ENCODE data around the gene UNC5B. TPM values are rescaled to one million over a fixed set of nuclear protein-coding genes. Genes with fewer than 3 reads are reported as not detected.

Gene UNC5B
- total RNA-seq, 2 experiments from 2014 or later, result 0.05 TPM; not detected in 1

GRCh38 chr10:71244431-71245419 is 32.4 kb downstream of the UNC5B start:
- Mint-ChIP-seq H3K36me3 (ENCODE audit: low read depth) (no peaks in the 10 kb centered on the region), H3K9me3 (ENCODE audit: insufficient read depth) (no peaks in the 10 kb centered on the region), H3K27me3 (ENCODE audit: low read depth) (peaks cover 4% of the 10 kb centered on the region), H3K4me1 (ENCODE audit: low read depth) (no peaks in the 10 kb centered on the region), H3K4me3 (no peak overlapping the region), H3K27ac (no peak overlapping the region)
- no peak for DNase-seq
- POLR2A ChIA-PET, result no interaction called here
- ATAC-seq, result no peak
- CTCF ChIA-PET, result no interaction called here

DNA sequence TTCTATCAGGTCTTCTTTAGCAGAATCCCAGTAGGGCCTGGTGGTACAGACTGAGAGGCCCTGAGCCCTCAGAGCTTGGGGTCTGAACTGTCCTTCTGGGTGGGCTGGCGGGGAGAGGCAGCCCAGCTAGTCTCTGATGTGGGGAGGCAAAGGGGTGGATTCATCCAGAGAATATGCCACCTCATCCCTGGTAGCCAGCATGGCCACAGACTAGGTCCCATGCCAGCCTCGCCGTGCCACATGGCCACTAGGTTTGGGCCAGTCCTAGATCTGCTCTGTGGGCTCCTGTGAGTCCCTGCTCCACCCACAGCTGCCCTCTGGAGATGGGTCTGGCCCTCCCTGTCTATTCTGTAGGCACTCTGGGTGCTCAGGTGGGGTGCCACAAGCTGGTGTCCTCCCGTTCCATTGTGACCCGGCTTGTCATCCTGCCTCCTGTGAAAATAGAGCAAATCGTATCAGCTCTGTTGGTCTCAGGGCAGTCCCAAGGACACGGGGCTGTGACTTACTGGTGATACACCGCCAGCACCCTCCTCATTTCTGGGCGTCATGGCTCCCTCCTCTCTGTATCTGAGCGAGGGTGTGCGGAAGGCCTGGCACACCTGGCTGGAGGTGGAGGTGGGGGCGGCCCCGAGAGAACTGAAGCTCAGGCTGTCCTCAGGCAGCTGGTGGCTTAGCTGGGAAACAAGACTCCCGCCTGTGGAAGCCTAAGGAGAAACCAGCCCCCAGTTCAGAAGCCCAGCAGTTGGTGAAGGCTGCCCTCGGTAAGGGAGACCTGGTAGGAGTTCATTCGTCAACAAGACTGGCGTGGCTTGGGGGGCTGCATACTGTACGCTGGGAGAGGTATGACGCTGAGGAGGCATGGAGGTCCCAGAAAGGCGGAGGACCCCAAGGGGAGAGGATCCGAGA is 33.3 kb downstream of the UNC5B start:
- ChIA-PET CTCF (no interaction called here), POLR2A (no interaction called here)
- DNase-seq, result no peak
- Mint-ChIP-seq H3K27me3 (ENCODE audit: low read depth) (peaks cover 4% of the 10 kb centered on the region), H3K4me3 (no peak overlapping the region), H3K36me3 (ENCODE audit: low read depth) (no peaks in the 10 kb centered on the region), H3K4me1 (ENCODE audit: low read depth) (no peaks in the 10 kb centered on the region), H3K9me3 (ENCODE audit: insufficient read depth) (no peaks in the 10 kb centered on the region), H3K27ac (no peak overlapping the region)
- no peak for ATAC-seq

DNA sequence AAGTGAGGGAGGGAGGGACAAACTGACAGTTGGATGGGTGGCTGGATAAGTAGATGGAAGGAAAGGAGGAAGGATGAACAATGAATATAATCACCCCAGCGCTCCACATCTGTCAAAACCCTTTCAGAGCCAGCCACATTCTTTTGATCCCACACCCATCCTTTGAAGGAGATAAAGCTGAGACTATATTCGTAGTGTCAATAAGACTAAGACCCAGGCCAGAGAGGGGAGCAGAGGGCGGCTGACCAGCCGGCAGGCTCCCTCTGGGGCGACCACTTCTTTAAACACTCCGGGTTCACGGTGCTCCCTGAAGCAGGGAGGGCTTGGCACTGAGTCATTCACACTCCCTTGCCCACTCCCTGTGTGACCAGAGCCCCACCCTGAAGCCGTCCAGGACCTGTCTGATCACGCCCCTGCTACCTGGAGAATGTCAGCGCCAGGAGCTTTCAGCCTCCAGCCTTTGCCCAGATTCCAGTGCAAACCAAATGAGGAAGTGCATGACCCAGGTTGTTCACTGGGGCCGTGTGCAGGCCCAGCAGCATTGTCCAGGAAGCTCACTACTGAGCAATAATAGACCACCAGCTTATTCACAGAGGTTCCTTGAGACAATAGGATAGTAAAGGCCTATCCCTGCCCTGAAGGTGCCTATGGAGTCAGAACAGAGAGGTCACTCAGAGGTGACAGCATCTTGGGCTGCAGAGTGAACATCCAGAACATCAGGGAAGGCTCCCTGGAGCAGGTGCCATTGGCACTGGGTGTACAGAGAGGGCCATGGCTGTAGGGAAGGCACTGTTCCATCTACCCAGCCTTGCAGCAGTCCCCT is 34.4 kb downstream of the UNC5B start:
- ATAC-seq (no peak), DNase-seq (no peak)
- H3K9me3 Mint-ChIP-seq (ENCODE audit: insufficient read depth), result no peaks in the 10 kb centered on the region
- H3K4me1 Mint-ChIP-seq (ENCODE audit: low read depth), result no peaks in the 10 kb centered on the region
- peaks cover 4% of the 10 kb centered on the region for H3K27me3 Mint-ChIP-seq (ENCODE audit: low read depth)
- H3K36me3 Mint-ChIP-seq (ENCODE audit: low read depth), result no peaks in the 10 kb centered on the region
- H3K4me3 Mint-ChIP-seq, result no peak overlapping the region
- ChIA-PET CTCF (no interaction called here), POLR2A (no interaction called here)
- no peak overlapping the region for H3K27ac Mint-ChIP-seq

- no peaks in the 10 kb centered on the region for H3K9me3 Mint-ChIP-seq (ENCODE audit: insufficient read depth)
- H3K4me1 Mint-ChIP-seq (ENCODE audit: low read depth), result no peaks in the 10 kb centered on the region
- H3K27me3 Mint-ChIP-seq (ENCODE audit: low read depth), result peaks cover 4% of the 10 kb centered on the region
- ATAC-seq (no peak), DNase-seq (no peak)
- ChIA-PET POLR2A (no interaction called here), CTCF (no interaction called here)
- no peak overlapping the region for H3K27ac Mint-ChIP-seq
- no peaks in the 10 kb centered on the region for H3K36me3 Mint-ChIP-seq (ENCODE audit: low read depth)
- H3K4me3 Mint-ChIP-seq, result no peak overlapping the region
Observed at GRCh38 chr10:71247414-71247705, 35.0 kb downstream of the UNC5B start.

DNA sequence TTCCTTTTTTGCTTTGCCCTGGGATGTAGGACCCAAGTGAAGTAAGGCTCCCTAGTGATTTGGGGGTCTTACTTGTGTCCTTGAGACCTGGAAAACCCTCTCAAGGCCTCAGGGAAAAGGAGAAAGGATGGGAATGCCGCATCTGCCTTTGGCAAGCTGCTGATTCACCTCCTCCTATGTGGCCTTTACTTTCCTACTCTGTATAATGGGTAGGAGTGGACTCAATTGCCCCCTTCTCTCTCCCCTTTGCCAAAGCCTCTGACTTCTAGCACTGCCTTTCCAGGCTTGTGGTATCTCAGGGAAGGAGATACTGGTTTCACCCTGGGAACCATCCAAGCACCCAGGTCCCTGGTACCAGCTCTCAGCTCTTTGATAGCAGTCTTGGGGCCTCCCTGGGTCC is 35.4 kb downstream of the UNC5B start:
- Mint-ChIP-seq H3K4me1 (ENCODE audit: low read depth) (no peaks in the 10 kb centered on the region), H3K36me3 (ENCODE audit: low read depth) (no peaks in the 10 kb centered on the region), H3K9me3 (ENCODE audit: insufficient read depth) (no peaks in the 10 kb centered on the region), H3K4me3 (no peak overlapping the region), H3K27ac (no peak overlapping the region), H3K27me3 (ENCODE audit: low read depth) (peaks cover 4% of the 10 kb centered on the region)
- POLR2A ChIA-PET, result no interaction called here
- ATAC-seq (no peak), DNase-seq (no peak)
- CTCF ChIA-PET, result no interaction called here

DNA sequence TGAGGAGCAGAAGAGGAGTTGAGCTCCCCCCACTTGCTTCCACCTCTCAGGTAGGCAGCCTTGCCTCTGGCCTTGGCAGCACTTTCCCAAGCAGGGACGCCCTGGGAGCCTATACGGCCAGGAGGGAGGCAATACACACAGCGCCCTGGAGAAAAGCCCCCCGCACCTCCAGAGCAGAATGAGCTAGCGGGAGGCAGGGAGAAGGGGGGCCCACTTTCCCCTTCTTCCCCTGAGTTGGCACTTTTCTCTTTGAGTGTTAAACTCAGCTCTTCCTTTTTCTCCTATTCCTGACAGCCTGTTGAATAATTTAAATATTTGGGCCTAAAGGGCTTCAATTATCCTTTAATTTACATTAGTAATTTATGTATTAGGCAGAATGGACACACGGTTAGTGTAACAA is 35.8 kb downstream of the UNC5B start:
- no peaks in the 10 kb centered on the region for H3K4me1 Mint-ChIP-seq (ENCODE audit: low read depth)
- CTCF ChIA-PET, result no interaction called here
- no peak for ATAC-seq
- no peaks in the 10 kb centered on the region for H3K36me3 Mint-ChIP-seq (ENCODE audit: low read depth)
- no peak for DNase-seq
- POLR2A ChIA-PET, result no interaction called here
- peaks cover 4% of the 10 kb centered on the region for H3K27me3 Mint-ChIP-seq (ENCODE audit: low read depth)
- no peaks in the 10 kb centered on the region for H3K9me3 Mint-ChIP-seq (ENCODE audit: insufficient read depth)
- no peak overlapping the region for H3K4me3 Mint-ChIP-seq
- no peak overlapping the region for H3K27ac Mint-ChIP-seq

DNA sequence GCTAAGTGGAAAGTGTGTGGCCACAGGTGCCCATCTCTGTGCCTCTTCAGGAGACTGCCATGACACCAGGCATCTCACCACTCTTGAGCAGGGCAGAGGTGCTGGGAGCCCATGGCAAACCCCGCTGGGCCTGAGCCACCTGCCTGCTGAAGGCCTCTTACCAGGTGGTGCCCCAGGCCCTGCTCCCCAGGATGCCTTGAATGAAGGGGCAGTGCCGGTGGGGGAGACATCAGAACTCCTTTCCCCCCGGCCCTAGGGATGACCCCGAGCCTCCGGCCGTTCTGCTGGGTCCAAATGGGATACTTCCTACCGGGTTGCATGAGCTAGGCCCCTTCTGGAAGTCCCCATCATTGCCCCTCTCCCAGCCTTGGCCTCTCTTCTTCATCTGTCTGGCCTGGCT is 37.6 kb downstream of the UNC5B start:
- no peak overlapping the region for H3K4me3 Mint-ChIP-seq
- ATAC-seq (no peak), DNase-seq (no peak)
- no peaks in the 10 kb centered on the region for H3K27me3 Mint-ChIP-seq (ENCODE audit: low read depth)
- CTCF ChIA-PET, result no interaction called here
- no peak overlapping the region for H3K27ac Mint-ChIP-seq
- H3K4me1 Mint-ChIP-seq (ENCODE audit: low read depth), result no peaks in the 10 kb centered on the region
- POLR2A ChIA-PET, result no interaction called here
- no peaks in the 10 kb centered on the region for H3K9me3 Mint-ChIP-seq (ENCODE audit: insufficient read depth)
- no peaks in the 10 kb centered on the region for H3K36me3 Mint-ChIP-seq (ENCODE audit: low read depth)

DNA sequence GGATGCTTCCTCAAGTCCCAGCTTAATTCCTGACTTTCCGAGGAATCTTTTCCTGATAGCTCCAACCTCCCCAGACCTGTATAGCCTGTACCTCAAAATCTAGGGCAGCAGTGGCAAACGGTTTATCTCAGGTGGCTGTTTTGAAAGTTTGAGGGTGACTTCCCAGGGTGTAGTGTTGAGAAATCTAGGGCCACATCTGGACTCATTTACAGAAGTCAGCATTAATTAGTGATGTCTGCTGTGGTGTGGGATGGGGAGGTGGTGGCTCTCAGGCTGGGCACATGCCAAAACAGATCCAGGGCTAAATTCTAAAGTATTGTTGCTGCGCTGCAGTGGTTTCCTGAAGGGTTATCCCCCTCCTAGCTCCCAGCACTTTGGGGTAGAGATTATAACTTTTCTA is 38.0 kb downstream of the UNC5B start:
- CTCF ChIA-PET, result no interaction called here
- ATAC-seq (no peak), DNase-seq (no peak)
- POLR2A ChIA-PET, result no interaction called here
- no peaks in the 10 kb centered on the region for H3K36me3 Mint-ChIP-seq (ENCODE audit: low read depth)
- no peak overlapping the region for H3K4me3 Mint-ChIP-seq
- H3K9me3 Mint-ChIP-seq (ENCODE audit: insufficient read depth), result no peaks in the 10 kb centered on the region
- H3K4me1 Mint-ChIP-seq (ENCODE audit: low read depth), result no peaks in the 10 kb centered on the region
- H3K27me3 Mint-ChIP-seq (ENCODE audit: low read depth), result no peaks in the 10 kb centered on the region
- H3K27ac Mint-ChIP-seq, result no peak overlapping the region

GRCh38 chr10:71250842-71251241 is 38.5 kb downstream of the UNC5B start:
- Mint-ChIP-seq H3K9me3 (ENCODE audit: insufficient read depth) (no peaks in the 10 kb centered on the region), H3K4me3 (no peak overlapping the region), H3K36me3 (ENCODE audit: low read depth) (no peaks in the 10 kb centered on the region), H3K27ac (no peak overlapping the region), H3K4me1 (ENCODE audit: low read depth) (no peaks in the 10 kb centered on the region), H3K27me3 (ENCODE audit: low read depth) (no peaks in the 10 kb centered on the region)
- CTCF ChIA-PET, result no interaction called here
- no peak for ATAC-seq
- no peak for DNase-seq
- POLR2A ChIA-PET, result no interaction called here

GRCh38 chr10:71251319-71251718 is 38.9 kb downstream of the UNC5B start:
- Mint-ChIP-seq H3K4me3 (no peak overlapping the region), H3K27me3 (ENCODE audit: low read depth) (no peaks in the 10 kb centered on the region), H3K36me3 (ENCODE audit: low read depth) (no peaks in the 10 kb centered on the region), H3K4me1 (ENCODE audit: low read depth) (no peaks in the 10 kb centered on the region), H3K27ac (no peak overlapping the region), H3K9me3 (ENCODE audit: insufficient read depth) (no peaks in the 10 kb centered on the region)
- DNase-seq (no peak), ATAC-seq (no peak)
- ChIA-PET POLR2A (no interaction called here), CTCF (no interaction called here)

GRCh38 chr10:71252220-71252619 is 39.9 kb downstream of the UNC5B start:
- no peaks in the 10 kb centered on the region for H3K36me3 Mint-ChIP-seq (ENCODE audit: low read depth)
- H3K27me3 Mint-ChIP-seq (ENCODE audit: low read depth), result peaks cover 1% of the 10 kb centered on the region
- POLR2A ChIA-PET, result no interaction called here
- no peaks in the 10 kb centered on the region for H3K9me3 Mint-ChIP-seq (ENCODE audit: insufficient read depth)
- ATAC-seq (no peak), DNase-seq (no peak)
- CTCF ChIA-PET, result no interaction called here
- H3K4me3 Mint-ChIP-seq, result no peak overlapping the region
- no peaks in the 10 kb centered on the region for H3K4me1 Mint-ChIP-seq (ENCODE audit: low read depth)
- H3K27ac Mint-ChIP-seq, result no peak overlapping the region

Data from activated CD8-positive, alpha-beta T cell treated with anti-CD3 and anti-CD28 coated beads, Interleukin-2, amount 10 ng/mL, durations not matched to agents 7 days and 5 days (primary cell).